ENCODE measurements around the gene MT1B.
"Not testable (repeated sequence)": the region's sequence is repeated elsewhere in the genome, so short reads cannot be mapped to it uniquely, and the experiment has no call there.

Gene MT1B

DNA sequence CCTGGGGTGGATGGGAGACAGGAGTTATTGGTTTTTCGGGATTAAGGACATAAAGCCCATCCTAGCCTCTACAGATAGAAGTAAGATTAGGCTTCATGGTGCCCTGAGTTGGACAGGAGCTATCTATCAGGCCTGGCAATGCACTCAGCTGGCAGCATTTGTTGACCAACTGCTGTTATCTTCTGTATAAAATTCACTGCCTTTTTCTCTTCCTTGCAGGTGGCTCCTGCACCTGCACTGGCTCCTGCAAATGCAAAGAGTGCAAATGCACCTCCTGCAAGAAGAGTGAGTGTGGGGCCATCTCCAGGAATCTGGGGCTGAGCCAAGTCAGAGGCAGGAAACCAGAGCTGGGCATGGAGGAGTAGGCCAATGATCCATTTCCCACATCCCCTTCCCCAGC is 12.6 kb upstream of the MT1B start:
- no peak for DNase-seq

DNA sequence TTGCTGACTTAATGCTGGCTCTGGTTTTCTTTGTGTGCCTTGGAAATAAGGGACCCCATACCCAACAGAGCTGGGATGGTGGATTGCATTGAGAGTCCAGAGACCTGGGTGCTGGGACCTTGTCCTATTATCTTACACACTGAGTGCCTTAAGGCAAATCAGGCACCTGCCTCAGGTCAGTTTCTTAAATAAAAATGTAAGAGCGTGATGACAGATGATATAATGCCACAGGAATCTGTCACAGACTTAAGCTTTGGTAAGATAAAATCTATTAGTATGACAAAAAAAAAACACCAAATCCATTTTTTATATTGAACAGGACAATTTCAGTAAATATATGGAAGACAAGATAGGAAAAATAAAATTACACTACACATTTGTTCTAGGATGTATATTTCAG is 11.6 kb upstream of the MT1B start:
- DNase-seq, result no peak

DNA sequence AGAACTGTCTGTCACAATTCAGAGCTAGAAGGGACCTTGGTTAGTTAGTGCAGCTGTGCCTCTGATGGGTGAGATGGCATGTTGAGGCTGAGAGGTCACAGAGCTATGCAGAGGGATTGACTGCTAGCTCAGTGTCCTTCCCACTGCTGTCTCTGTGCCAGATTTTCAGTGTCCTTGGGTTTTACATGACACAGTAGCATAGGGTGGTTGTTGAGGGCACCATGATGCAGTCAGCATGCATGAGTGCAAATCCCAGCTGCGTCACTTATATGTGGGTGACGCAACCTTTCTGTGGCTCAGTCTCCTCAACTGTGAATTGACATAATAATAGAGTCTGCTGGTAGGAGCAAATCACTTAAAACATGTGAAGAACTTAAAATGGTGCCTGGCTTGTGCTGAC is 10.5 kb upstream of the MT1B start:
- no peak for DNase-seq

DNA sequence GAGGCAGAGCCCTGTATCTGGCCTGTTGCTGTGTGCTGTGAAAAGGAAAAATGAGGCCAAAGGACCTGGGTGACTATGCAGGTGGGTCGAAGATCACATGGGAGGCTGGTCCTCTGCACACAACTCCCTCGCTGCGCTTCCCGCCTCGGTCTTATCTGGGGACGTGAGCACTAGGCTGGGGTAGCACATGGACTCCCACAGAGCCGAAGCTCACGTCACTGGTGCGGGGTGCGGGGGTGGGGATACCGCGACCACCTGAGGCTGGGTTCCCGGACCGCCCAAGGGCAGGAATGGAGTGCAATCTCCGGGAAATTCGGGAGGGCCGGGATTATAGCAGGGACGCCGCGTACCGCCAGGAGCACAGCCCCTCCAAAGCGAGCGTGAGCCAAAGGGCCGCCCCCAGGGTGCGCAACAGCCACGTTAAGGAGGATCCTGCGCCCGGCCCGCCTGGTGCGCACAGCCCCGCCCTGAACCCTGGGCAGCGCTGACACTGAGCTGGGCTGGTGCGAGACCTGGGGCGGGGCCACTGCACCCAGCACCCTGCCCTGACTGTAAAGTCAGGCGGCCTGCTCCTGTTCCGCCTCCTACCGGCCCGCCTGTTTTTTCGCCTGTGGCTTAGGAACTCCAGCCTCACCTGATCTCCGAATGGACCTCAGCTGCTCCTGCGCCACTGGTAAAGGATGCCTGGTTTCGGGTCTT is 8.5 kb upstream of the MT1B start:
- peak; percentile 68 for DNase-seq

DNA sequence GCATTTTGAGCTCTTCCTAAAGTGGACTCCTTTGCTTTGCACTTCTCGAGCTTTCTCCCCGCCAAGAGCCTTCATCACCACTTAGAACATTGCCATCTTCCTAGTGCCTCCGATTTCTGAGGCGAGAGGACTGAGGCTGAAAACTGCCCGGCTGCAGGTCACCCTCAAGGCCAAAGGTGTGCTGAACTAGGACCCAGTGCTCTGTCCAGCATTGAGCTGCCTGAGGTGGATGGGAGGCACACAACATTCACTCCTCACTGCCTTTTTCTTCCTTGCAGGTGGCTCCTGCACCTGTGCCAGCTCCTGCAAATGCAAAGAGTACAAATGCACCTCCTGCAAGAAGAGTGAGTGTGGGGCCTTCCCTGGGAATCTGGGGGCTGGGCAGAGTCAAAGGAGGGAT is 7.9 kb upstream of the MT1B start:
- DNase-seq, result no peak

GRCh38 chr16:56645311-56645710 is 6.4 kb upstream of the MT1B start:
- no peak for DNase-seq

DNA sequence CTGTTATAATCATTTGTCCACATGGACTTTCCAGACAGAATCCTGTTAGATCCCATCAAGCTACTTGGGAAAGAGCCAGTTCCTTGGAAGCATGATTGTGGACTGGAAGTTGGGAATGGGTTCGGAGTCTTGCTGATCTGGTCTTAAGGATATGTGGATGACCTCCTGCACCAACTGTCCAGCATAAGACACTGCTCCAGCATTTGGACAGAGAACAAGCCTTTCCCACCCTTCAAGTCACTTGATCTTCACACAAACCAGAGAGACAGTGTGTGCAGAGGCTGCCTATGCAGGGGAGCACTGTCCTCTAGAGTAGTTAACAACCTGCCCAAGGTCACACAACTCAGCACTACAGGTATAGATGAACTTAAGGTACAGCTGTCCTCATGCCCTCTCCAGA is 5.8 kb upstream of the MT1B start:
- DNase-seq, result no peak

DNA sequence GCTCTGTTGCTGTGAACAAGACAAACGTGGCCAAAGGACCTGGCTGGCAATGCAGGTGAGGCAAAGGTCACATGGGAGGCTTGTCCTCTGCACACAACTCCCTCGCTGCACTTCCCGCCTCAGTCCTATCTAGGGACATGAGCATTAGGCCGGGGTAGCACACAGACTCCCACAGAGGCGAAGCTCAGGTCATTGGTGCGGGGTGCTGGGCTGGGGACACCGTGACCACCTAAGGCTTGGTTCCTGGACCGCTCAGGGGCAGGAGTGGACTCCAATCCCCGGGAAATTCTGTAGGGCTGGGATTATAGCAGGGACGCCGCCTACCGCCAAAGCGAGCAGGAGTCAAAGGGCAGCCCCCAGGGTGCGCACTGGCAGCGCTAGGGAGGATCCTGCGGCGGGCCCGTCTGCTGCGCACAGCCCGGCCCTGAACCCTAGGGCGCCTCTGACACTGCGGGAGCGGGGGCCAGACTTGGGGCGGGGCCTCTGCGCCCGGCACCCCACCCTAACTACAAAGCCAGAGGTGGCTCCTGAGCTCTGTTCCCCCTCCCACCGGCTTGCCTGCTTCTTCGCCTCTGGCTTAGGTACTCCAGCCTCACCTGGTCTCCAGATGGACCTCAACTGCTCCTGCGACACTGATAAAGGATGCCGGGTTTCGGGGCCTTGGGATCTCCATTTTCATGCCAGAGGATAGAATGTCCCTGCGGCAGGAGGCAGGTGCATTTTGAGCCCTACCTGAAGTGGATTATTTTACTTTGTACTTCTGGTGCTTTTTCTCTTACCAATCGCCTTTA is 3.9 kb upstream of the MT1B start:
- DNase-seq, result no peak

- DNase-seq, result no peak
Observed at GRCh38 chr16:56649271-56649670, 2.4 kb upstream of the MT1B start.

DNA sequence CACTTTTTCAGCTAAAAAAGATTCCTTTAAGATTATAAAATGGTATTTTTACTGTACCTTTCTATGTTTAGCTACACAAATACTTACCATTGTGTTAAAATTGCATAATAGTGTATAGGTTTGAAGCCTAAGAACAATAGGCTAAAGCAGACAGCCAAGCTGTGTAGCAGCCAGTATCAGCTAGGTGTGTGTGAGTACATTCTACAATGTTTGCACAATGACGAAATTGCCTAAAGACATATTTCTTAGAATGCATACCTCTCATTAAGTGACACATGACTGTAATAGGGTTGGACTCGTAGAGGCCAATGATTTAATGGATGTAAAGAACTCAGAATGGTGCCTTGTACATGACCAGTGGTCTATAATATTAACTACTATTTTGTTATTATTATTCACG is 1.9 kb upstream of the MT1B start:
- DNase-seq, result no peak

DNA sequence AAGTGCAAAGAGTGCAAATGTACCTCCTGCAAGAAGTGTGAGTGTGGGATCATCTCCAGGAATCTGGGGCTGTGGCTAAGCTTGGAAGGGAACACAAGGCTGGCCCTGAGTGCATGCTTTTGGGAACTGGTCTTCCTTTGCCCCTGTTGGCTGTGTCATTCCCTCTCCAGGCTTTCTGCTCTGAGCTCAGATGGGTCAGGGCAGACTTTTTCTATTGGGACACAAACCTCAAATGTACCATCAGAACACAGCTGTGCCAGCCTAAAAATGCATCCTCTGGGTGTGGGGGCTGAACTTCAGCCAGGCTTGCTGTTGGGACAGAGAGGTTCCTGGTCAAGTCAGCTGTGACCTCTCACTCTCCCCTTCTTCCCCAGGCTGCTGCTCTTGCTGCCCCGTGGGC is 914 bp downstream of the MT1B start:
- no peak for DNase-seq

- no peak for DNase-seq
Observed at GRCh38 chr16:56653218-56653617, 1.5 kb downstream of the MT1B start.

DNA sequence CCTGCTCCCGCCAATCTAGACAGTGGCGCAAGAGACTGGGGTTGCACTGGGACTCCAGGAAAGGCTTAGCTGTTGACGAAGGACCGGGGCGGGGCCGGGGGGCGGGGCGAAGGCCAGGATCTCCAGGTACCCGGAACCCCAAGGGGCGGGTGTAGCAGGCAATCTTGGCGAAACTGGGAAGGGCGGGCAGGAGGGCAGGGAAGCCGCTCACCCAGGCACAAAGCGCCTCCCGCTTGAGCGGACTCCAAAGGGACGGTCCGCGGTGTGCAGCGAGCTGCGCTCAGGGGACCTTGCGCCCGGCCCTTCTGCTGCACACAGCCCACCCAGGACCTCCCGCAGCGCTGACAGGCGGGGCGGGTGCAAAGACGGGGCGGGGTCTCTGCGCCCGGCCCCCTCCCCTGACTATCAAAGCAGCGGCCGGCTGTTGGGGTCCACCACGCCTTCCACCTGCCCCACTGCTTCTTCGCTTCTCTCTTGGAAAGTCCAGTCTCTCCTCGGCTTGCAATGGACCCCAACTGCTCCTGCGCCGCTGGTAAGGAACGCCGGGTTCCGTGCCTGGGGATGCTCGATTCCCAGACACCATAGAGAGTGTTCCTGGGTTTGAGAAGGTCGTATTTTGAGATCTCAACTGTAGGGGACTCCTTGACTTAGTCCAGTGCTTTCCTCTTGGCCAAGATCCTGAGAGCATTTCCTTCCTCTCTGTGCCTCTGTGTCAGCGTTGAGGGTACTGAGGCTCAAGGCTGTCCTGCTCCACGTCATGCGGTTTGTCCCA is 6.1 kb downstream of the MT1B start, which contains the start of gene MT1F:
MT1F (plus strand) TSS at position 405 of the 772 bp plus-strand sequence; CDS start at position 505, 100 bp downstream.
- peak; percentile 64 for DNase-seq

DNA sequence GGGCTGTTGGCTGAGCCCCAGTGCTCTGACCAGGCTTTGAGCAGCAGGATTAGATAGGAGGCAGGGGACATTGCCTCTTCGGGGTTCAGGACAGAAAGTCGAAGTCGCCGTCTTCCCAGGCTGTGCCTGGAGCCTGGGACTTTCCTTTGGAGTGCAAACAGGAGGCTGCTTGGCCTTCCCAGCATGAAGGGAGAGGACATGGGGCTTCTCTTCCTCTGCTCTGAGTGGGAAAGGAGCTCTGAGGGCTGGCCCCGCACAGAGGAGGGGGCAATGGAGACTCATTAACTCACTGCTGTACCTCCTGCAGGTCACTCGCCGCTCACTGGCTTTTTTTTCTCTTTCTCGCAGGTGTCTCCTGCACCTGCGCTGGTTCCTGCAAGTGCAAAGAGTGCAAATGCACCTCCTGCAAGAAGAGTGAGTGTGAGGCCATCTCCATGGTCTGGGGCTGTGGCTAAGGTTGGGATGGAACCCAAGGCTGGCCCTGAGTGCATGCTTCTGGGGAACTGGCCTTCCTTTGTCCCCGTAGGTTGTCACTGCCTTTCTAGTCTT is 6.7 kb downstream of the MT1B start:
- DNase-seq, result no peak

DNA sequence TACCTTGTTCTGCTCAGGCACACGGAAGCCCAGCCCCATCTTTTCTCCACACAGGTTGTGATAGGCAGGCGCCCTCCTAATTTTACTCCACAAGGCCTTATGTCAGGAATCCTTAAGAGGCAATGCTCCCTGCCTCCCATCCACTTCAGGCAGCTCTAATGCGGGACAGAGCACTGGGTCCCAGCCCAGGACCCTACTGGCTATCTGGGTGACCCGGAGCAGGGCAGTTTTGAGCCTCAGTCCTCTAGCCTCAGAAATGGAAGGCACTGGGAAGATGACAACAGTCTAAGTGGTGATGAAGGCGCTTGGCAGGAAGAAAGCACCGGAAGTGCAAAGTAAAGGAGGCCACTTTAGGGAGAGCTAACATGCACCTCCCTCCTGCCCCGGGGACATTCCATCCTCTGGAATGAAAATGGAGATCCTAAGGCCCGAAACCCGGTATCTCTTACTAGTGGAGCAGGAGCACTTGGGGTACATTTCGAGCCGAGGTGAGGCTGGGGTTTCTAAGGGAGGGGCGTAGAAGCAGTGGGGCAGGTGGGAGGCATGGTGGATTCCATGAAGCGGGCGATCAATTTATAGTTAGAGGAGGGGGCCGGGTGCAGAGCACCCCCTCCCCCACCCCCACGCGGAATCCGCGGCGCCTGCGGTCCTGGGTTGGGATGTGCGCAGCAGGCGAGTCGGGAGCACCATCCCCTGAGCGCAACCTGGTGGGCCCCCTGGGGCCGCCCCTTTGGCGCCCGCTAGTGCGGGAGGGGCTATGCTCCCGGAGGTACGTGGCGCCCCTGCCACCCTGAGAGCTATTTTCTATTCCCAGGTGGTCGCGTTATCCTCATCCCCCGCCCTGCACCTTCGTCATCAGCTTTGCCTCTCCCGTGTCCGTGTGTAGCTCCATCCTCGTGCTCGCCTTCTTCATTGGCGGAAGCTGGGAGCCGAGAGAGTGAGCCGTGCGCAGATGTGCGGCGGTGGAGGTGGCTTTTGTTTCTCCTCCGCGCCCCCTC is 11.0 kb downstream of the MT1B start:
- DNase-seq, result no peak

DNA sequence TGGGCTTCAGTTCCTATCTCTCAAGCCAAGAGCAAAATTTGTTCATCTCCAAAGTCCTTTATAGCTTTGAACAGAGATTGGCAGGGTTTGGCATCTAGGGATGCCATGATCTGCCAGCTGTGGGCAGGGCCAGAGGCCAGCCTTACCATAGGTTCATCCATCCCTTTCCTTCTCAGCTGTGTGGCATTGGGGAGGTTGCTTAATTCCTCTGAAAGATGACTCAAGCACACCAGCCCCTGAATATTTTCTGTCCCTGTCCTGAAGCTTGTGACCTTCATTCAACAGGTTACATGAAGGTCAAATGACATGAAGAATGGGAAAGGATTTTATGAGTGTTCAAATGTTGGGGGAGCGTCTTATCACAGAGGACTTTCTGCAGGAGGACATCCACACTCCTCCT is 12.8 kb downstream of the MT1B start:
- DNase-seq, result no peak

- DNase-seq, result not testable (repeated sequence)
Observed at GRCh38 chr16:56665286-56666261, 13.9 kb downstream of the MT1B start.

GRCh38 chr16:56667581-56668571 is 16.2 kb downstream of the MT1B start, which contains the start of gene MT1G:
Gene MT1G (minus strand): TSS chr16:56668065. CDS start chr16:56667993, 72 bp downstream.
- no peak for DNase-seq
